Hepatocyte (in vitro differentiated cells): ENCODE data around the gene EBNA1BP2.

Source experiments
- EZH2 ChIP-seq: fragments of 200-600 bp; sonication (generic); IDR thresholded peaks from 2 replicates; pipeline ENCODE4 v1.6.1; 2016; ENCODE audit warnings: antibody characterized with exemption, mild to moderate bottlenecking, borderline replicate concordance
- EZH2phosphoT487 ChIP-seq: fragments of 200-600 bp; sonication (generic); IDR thresholded peaks from one replicate; pipeline ENCODE4 v1.6.1; 2018; ENCODE audit warnings: antibody characterized with exemption, mild to moderate bottlenecking, low read depth, moderate library complexity; ENCODE audit not compliant: unreplicated experiment, severe bottlenecking
- TF ChIP-seq, protein P1 (sequence below): fragments of 200-600 bp; sonication (generic); IDR thresholded peaks from 2 replicates; pipeline ENCODE4 v1.5.1; 2016; ENCODE audit warnings: antibody characterized with exemption, mild to moderate bottlenecking; ENCODE audit not compliant: poor library complexity

GRCh38 chr1:43135857-43136781, 36.0 kb downstream of the EBNA1BP2 start:
- TF ChIP-seq, protein P1, sequence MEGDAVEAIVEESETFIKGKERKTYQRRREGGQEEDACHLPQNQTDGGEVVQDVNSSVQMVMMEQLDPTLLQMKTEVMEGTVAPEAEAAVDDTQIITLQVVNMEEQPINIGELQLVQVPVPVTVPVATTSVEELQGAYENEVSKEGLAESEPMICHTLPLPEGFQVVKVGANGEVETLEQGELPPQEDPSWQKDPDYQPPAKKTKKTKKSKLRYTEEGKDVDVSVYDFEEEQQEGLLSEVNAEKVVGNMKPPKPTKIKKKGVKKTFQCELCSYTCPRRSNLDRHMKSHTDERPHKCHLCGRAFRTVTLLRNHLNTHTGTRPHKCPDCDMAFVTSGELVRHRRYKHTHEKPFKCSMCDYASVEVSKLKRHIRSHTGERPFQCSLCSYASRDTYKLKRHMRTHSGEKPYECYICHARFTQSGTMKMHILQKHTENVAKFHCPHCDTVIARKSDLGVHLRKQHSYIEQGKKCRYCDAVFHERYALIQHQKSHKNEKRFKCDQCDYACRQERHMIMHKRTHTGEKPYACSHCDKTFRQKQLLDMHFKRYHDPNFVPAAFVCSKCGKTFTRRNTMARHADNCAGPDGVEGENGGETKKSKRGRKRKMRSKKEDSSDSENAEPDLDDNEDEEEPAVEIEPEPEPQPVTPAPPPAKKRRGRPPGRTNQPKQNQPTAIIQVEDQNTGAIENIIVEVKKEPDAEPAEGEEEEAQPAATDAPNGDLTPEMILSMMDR = no peak
- TF ChIP-seq EZH2 = no peak
- no peak for TF ChIP-seq EZH2phosphoT487
